ENCODE data around the gene VPS16.

Gene VPS16

DNA sequence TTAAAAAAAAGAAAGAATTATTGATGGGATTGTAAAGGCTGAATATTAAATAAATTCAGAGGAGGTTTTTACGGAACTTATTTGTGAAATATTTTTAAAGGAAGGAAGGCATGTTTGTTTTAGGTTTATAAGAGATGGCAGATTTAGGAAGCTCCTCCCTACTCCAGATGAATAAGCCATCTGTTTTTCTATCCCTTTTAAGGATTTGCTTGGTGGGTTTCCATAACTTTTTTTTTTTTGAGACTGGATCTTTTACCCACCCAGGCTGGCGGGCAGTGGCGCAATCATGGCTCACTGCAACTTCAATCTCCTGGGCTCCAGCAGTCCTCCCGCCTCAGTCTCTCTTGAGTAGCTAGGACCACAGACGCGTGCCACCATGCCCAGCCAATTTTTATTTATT is 63.1 kb downstream of the VPS16 start:
- DNase-seq (ENCODE audit: low read depth), result no peak
- no peak overlapping the region for H3K4me3 ChIP-seq (ENCODE audit: control insufficient read depth, low read depth, low read length)
- TF ChIP-seq, protein P1, sequence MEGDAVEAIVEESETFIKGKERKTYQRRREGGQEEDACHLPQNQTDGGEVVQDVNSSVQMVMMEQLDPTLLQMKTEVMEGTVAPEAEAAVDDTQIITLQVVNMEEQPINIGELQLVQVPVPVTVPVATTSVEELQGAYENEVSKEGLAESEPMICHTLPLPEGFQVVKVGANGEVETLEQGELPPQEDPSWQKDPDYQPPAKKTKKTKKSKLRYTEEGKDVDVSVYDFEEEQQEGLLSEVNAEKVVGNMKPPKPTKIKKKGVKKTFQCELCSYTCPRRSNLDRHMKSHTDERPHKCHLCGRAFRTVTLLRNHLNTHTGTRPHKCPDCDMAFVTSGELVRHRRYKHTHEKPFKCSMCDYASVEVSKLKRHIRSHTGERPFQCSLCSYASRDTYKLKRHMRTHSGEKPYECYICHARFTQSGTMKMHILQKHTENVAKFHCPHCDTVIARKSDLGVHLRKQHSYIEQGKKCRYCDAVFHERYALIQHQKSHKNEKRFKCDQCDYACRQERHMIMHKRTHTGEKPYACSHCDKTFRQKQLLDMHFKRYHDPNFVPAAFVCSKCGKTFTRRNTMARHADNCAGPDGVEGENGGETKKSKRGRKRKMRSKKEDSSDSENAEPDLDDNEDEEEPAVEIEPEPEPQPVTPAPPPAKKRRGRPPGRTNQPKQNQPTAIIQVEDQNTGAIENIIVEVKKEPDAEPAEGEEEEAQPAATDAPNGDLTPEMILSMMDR (IDR thresholded peaks at IDR 0.05; ENCODE audit: control insufficient read depth, insufficient read depth, low read depth, low read length, missing control alignments), result no peak

DNA sequence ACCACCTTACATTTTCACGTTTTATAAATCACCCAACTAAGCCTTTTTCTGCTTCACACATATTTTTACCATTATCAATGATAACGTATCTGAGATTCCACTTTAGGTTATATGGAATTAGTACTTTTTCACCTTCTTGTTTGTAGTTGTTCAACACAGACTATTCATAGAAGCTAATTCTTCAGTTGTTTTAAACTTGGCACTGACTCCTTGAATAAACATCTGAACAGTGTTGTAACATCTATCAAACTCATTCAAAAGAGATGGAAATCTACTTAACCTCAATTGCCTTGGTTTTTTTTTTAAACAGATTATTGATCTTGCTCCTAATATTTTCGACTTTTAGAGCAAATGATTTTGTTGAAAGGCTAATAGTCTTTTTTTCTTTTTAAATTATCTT is 67.0 kb downstream of the VPS16 start:
- TF ChIP-seq, protein P1 (IDR thresholded peaks at IDR 0.05; ENCODE audit: control insufficient read depth, insufficient read depth, low read depth, low read length, missing control alignments), result no peak
- no peak for DNase-seq (ENCODE audit: low read depth)
- H3K4me3 ChIP-seq (ENCODE audit: control insufficient read depth, low read depth, low read length), result no peak overlapping the region

DNA sequence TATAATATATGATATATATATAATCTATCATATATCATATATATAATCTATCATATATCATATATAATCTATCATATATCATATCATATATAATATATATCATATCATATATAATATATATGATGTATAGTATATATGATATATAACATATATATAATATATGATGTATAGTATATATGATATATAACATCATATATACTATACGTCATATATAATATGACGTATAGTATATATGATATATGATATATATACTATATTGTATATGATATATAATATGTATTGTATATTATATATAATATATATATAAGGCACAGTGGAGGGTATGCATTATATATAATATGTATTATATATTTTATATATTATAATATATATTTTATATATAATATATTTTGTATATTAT is 69.4 kb downstream of the VPS16 start:
- TF ChIP-seq, protein P1 (IDR thresholded peaks at IDR 0.05; ENCODE audit: control insufficient read depth, insufficient read depth, low read depth, low read length, missing control alignments), result no peak
- no peak overlapping the region for H3K4me3 ChIP-seq (ENCODE audit: control insufficient read depth, low read depth, low read length)
- no peak for DNase-seq (ENCODE audit: low read depth)

DNA sequence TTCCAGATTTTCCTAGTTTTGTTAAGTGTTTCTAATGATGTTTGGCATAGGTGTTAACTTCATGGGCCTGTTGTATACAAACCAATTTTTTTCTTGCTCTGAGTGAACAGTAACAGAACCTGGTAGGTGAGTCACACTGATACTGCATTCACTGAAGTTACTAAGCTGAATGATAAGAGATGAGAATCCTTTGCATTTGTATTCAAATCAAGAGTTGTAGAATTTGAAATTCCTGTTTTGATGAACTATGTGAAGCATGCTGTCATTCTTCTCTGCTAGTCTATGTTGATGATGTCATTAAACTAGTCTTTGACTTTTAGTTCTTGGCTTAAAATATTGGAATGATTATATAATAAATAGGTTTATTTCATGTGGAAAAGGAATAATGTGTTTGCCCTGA is 70.7 kb downstream of the VPS16 start:
- TF ChIP-seq, protein P1 (IDR thresholded peaks at IDR 0.05; ENCODE audit: control insufficient read depth, insufficient read depth, low read depth, low read length, missing control alignments), result no peak
- DNase-seq (ENCODE audit: low read depth), result no peak
- H3K4me3 ChIP-seq (ENCODE audit: control insufficient read depth, low read depth, low read length), result no peak overlapping the region

DNA sequence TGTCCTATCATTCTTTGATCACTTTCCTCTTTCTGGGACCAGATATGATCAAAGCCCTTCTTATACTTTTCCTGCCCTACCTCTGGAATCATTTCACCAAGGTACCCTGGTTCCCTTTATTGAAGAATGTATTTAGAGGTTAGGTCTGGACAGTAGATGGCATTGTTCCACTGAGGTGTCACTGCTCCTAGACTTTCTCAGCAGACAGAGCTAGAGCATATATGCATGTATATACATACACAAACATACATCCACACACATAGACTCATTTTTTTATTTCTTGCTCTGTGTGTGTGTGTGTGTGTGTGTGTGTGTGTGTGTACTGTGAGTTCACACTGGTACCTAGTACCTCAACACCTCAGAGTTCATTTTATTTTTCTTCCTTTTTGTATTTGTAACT is 73.6 kb downstream of the VPS16 start:
- TF ChIP-seq, protein P1 (IDR thresholded peaks at IDR 0.05; ENCODE audit: control insufficient read depth, insufficient read depth, low read depth, low read length, missing control alignments), result no peak
- no peak for DNase-seq (ENCODE audit: low read depth)
- no peak overlapping the region for H3K4me3 ChIP-seq (ENCODE audit: control insufficient read depth, low read depth, low read length)

Measured in AG09309 (cell line).